Lower lobe of right lung (tissue), 2 donors: Measurements from ENCODE around the gene FAM13C. TPM values are rescaled to one million over a fixed set of nuclear protein-coding genes. Genes with fewer than 3 reads are reported as not detected.

Experiments
- ATAC-seq, 2 donors: fragments of 200-7000 bp; cut with Tn5 transposase; one replicate each; pipeline ENCODE4 v1.9.1; 2020 to 2022; ENCODE audit warnings: mild to moderate bottlenecking in 2 of 2, moderate library complexity in 2 of 2
- DNase-seq: peaks from one replicate; pipeline ENCODE4 v3.0.0-alpha.2; 2020
- H3K27ac ChIP-seq: fragments of 200-600 bp; one replicate; pipeline ENCODE4 v1.8.0; 2022
- H3K27me3 ChIP-seq: fragments of 200-600 bp; one replicate; pipeline ENCODE4 v1.8.0; 2022; ENCODE audit warnings: low read depth
- H3K36me3 ChIP-seq: fragments of 200-600 bp; one replicate; pipeline ENCODE4 v1.8.0; 2022; ENCODE audit warnings: mild to moderate bottlenecking
- H3K4me1 ChIP-seq: fragments of 200-600 bp; one replicate; pipeline ENCODE4 v1.8.0; 2022
- H3K4me3 ChIP-seq: fragments of 200-600 bp; one replicate; pipeline ENCODE4 v1.8.0; 2022; ENCODE audit warnings: mild to moderate bottlenecking
- H3K9me3 ChIP-seq: fragments of 200-600 bp; one replicate; pipeline ENCODE4 v1.8.0; 2022
- intact Hi-C: fragments of 100-400 bp; cut with DNase I; formaldehyde crosslinking; loops from one replicate; pipeline ENCODE4 v1.11.0; 2022
- total RNA-seq: library from RNA; stranded (reverse); fragmentation: NEBNext Ultra II Directional; extraction: Animal tissue kit (Norgen Biotek cat#: 25700); gene quantifications from one replicate; pipeline ENCODE4 v1.2.1, GENCODE V29; 2021
- TF ChIP-seq, protein P1 (sequence below): fragments of 200-600 bp; IDR thresholded peaks from one replicate; pipeline ENCODE4 v1.8.0; 2022; ENCODE audit warnings: antibody characterized with exemption, mild to moderate bottlenecking
- donor health status: DM: no; HTN: yes; CAD: no; lungs with severe emphysema.

Gene FAM13C
- total RNA-seq, 1 donor from 2014 or later: 13.9 TPM

DNA sequence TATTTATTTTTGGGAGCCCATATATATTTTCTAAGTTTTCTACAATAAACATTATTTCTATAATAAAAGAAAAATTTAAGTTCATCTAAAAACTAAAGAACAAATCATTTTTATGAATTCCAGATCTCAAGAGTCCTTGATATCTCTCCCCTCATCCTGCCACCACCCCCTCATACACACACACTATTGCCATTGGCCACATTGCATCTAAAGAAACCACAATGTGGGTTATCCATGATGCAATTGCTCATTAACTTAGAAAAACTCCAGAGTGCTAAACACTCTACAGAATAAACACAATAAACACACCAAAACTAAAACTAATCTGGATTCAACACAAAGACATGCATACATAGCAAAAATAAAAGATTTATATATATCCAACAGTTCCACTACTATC, 37.8 kb downstream of the FAM13C start:
- intact Hi-C loops: no loop called here
- Histone ChIP-seq H3K27me3 (no peaks in the 10 kb centered on the region), H3K4me1 (no peaks in the 10 kb centered on the region), H3K27ac (no peak overlapping the region), H3K36me3 (no peaks in the 10 kb centered on the region), H3K4me3 (no peak overlapping the region), H3K9me3 (no peaks in the 10 kb centered on the region)
- ATAC-seq (no peak), DNase-seq (no peak)
- TF ChIP-seq, protein P1, sequence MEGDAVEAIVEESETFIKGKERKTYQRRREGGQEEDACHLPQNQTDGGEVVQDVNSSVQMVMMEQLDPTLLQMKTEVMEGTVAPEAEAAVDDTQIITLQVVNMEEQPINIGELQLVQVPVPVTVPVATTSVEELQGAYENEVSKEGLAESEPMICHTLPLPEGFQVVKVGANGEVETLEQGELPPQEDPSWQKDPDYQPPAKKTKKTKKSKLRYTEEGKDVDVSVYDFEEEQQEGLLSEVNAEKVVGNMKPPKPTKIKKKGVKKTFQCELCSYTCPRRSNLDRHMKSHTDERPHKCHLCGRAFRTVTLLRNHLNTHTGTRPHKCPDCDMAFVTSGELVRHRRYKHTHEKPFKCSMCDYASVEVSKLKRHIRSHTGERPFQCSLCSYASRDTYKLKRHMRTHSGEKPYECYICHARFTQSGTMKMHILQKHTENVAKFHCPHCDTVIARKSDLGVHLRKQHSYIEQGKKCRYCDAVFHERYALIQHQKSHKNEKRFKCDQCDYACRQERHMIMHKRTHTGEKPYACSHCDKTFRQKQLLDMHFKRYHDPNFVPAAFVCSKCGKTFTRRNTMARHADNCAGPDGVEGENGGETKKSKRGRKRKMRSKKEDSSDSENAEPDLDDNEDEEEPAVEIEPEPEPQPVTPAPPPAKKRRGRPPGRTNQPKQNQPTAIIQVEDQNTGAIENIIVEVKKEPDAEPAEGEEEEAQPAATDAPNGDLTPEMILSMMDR: no peak

DNA sequence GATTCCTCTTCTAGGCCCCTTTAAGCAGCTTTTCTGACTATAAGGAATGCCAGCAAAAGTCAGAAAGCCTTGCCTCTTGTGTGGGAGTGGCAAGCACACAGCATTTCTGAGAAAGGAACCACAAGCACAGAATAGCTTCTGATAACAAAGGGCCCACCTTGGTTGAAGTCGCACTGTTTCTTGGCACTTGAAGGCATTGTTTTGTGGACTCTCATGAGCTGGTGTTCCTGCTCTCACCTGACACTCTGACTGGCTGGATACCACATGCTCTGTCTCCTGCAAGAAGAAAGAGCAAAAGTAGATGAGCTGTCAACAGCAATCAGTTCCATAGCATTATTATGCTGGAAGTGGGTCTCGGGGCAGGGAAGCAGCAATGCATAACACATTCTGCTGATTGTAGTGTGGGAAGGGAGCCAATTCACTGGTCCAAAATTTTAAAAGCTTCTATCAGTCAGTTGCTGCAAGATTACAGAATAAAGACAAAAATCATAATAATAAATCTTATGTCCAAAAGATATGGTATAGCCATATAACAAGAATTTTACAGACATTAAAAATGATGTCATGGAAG, 38.4 kb downstream of the FAM13C start:
- H3K9me3 ChIP-seq: no peaks in the 10 kb centered on the region
- TF ChIP-seq, protein P1: no peak
- no peaks in the 10 kb centered on the region for H3K27me3 ChIP-seq
- no peaks in the 10 kb centered on the region for H3K36me3 ChIP-seq
- no peak overlapping the region for H3K27ac ChIP-seq
- H3K4me3 ChIP-seq: no peak overlapping the region
- DNase-seq: no peak
- intact Hi-C loops: no loop called here
- no peaks in the 10 kb centered on the region for H3K4me1 ChIP-seq
- no peak for ATAC-seq

DNA sequence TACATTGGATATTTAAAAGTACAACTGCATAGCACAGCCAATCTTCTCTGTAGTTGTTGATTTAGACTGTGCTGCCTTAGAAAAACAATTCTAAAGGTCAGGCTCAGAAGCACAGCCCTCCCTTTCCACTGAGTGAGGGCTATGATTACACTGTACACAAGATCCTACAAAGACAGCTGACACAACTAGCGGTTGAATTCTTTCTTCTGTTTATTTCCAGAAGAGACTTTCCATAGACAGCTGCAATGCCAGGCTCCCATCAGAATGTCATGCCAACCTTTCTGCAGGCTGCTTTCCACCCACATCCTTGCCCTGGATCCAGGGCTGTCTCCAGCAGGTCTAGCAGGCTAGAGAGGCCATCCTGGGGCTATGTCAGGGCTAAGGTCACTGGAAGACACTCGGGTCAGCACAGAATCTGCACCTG, 39.3 kb downstream of the FAM13C start:
- H3K4me1 ChIP-seq: peaks cover 7% of the 10 kb centered on the region
- intact Hi-C loops: no loop called here
- no peaks in the 10 kb centered on the region for H3K36me3 ChIP-seq
- DNase-seq (no peak), ATAC-seq (no peak)
- TF ChIP-seq, protein P1: no peak
- H3K9me3 ChIP-seq: no peaks in the 10 kb centered on the region
- H3K4me3 ChIP-seq: no peak overlapping the region
- H3K27ac ChIP-seq: no peak overlapping the region
- no peaks in the 10 kb centered on the region for H3K27me3 ChIP-seq

DNA sequence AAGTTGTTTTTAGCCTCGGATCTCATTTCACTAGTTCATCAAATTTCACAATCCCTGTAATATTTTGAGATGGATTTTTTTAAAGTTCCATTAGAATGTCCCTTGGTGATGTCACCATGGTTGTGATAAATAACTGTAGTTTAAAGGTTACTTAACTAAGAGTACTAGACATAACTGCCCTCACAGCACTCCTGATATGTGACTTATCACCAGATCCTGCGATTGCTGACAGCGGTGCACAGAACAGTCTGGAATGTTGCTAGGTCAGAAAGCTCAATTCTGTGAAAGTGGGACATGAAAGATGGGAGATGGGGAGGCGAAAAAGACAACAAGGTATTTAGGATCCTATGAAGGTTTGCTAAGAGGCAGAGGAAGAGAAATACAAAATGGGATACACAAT, 40.2 kb downstream of the FAM13C start:
- Histone ChIP-seq H3K27me3 (no peaks in the 10 kb centered on the region), H3K27ac (no peak overlapping the region), H3K9me3 (no peaks in the 10 kb centered on the region), H3K4me1 (peaks cover 7% of the 10 kb centered on the region), H3K4me3 (no peak overlapping the region), H3K36me3 (no peaks in the 10 kb centered on the region)
- intact Hi-C loops: no loop called here
- DNase-seq (no peak), ATAC-seq (no peak)
- TF ChIP-seq, protein P1: no peak

DNA sequence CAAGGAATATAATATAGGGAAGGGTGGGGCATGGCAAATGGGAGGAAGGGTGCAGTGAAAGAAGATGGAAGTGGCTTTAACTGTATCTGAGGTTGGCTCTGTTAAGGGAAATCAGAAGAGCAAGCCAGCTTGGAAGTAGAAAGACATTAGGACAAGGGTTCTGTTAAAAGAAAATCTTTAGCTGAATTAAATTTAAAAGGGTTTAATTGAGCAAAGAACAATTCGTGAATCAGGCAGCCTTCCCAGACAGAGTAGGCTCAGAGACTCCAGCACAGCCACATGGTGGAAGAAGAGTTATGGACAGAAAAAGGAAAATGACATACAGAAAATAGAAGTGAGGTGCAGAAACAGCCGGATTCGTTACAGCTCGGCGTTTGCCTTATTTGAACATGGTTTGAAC, 42.0 kb downstream of the FAM13C start:
- H3K9me3 ChIP-seq: no peaks in the 10 kb centered on the region
- no peaks in the 10 kb centered on the region for H3K27me3 ChIP-seq
- ATAC-seq (no peak), DNase-seq (no peak)
- intact Hi-C loops: no loop called here
- H3K27ac ChIP-seq: no peak overlapping the region
- no peak overlapping the region for H3K4me3 ChIP-seq
- no peaks in the 10 kb centered on the region for H3K36me3 ChIP-seq
- peaks cover 7% of the 10 kb centered on the region for H3K4me1 ChIP-seq
- TF ChIP-seq, protein P1: no peak
